DOHH2 (cell line): Measurements from ENCODE around the gene ITPR1.

Experiments
- CTCF ChIP-seq: fragments of 200-600 bp; sonication (generic); IDR thresholded peaks from one replicate; pipeline ENCODE4 v1.5.1; 2014; ENCODE audit warnings: antibody characterized with exemption, mild to moderate bottlenecking, low read depth, low read length; ENCODE audit not compliant: poor library complexity, severe bottlenecking
- EZH2phosphoT487 ChIP-seq: fragments of 200-600 bp; sonication (generic); IDR thresholded peaks from 2 replicates; pipeline ENCODE4 v1.6.1; 2017; ENCODE audit warnings: borderline replicate concordance, mild to moderate bottlenecking, antibody characterized with exemption, low read length, moderate library complexity, mixed read lengths

DNA sequence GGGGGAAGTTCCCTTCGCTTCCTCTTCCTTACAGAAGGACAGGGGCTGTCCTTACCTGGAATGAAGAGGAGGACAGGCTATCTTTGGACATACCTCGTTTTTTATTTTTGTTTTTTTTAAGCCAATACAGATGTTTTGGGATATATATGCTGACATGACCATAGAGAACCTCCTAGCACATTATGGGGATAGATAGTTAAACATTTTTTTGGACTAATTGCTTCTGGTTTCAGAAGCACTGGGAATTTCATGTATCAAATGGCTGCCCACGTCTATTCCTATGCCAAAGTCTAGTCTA is 247.9 kb downstream of the ITPR1 start:
- TF ChIP-seq CTCF = no peak
- no peak for TF ChIP-seq EZH2phosphoT487
